HCT116 (cell line): ENCODE measurements around the gene EDNRA. TPM values are rescaled to one million over a fixed set of nuclear protein-coding genes. Genes with fewer than 3 reads are reported as not detected.

Experiments
- ATAC-seq: fragments of 200-7000 bp; cut with Tn5 transposase; 2 replicates; pipeline ENCODE4 v1.9.1; 2020; ENCODE audit warnings: mild to moderate bottlenecking, moderate library complexity
- BruUV-seq: library from RNA; stranded (reverse); fragments of 400-500 nt; replicated peaks from 2 replicates; lab custom pipeline; 2021; lab: Mats Ljungman, UMichigan
- CTCF ChIA-PET: fragments of 300-600 bp; sonication (Branson Sonifier 250); formaldehyde crosslinking; loops from one replicate; lab custom pipeline; 2021; ENCODE audit warnings: antibody characterized with exemption; lab: Charles Lee
- POLR2A ChIA-PET: fragments of 300-600, 350-600 bp; sonication (Branson Sonifier 250); formaldehyde crosslinking; loops from one replicate; lab custom pipeline; 2021; ENCODE audit warnings: antibody characterized with exemption; lab: Charles Lee
- RAD21 ChIA-PET, 2 experiments: fragments of 300-600 bp; sonication (Branson Sonifier 250); formaldehyde crosslinking; loops; one replicate each; lab custom pipeline; 2023; ENCODE audit warnings: low total read pairs in 2 of 2; ENCODE audit not compliant: uncharacterized antibody in 2 of 2, unreplicated experiment in 2 of 2, low non-redundant PET in 1 of 2; lab: Charles Lee
- DNase-seq: peaks from one replicate; pipeline ENCODE4 v3.0.0-alpha.2; 2010; ENCODE audit warnings: low read depth, low spot score
- H2AFZ ChIP-seq: fragments of 200-600 bp; shearing (Covaris generic), sonication (generic); 2 replicates; pipeline ENCODE4 v1.6.1; 2017; ENCODE audit warnings: low read depth, mixed run types, mixed read lengths, antibody characterized with exemption, low read length; ENCODE audit not compliant: poor library complexity, severe bottlenecking
- H3K27ac ChIP-seq: 2 replicates; pipeline ENCODE4 v1.5.1; 2012; ENCODE audit warnings: low read depth, low read length
- H3K27me3 ChIP-seq: fragments of 200-600 bp; sonication (generic); 2 replicates; pipeline ENCODE4 v1.6.1; 2016; ENCODE audit warnings: mixed run types, low read length, mixed read lengths; ENCODE audit not compliant: insufficient read depth
- H3K36me3 ChIP-seq, 2 experiments: fragments of 200-500 bp in 1 of 2; fragments of 200-600 bp in 1 of 2; sonication (Bioruptor generic) in 1 of 2; sonication (generic) in 1 of 2; 2 replicates each; pipeline versions ENCODE4 v1.5.1 to v1.6.1; 2014 to 2016; ENCODE audit warnings: low read length in 2 of 2, inconsistent platforms in 1 of 2, mixed read lengths in 1 of 2, mixed run types in 1 of 2; ENCODE audit not compliant: insufficient read depth in 2 of 2, control insufficient read depth in 1 of 2
- H3K4me1 ChIP-seq, 2 experiments: fragments of 200-600 bp in 1 of 2; sonication (generic) in 1 of 2; 2 replicates each; pipeline versions ENCODE4 v1.5.1 to v1.6.1; 2012 to 2017; ENCODE audit warnings: low read length in 2 of 2, inconsistent platforms in 1 of 2, mild to moderate bottlenecking in 1 of 2, mixed read lengths in 1 of 2, mixed run types in 1 of 2, moderate library complexity in 1 of 2; ENCODE audit not compliant: insufficient read depth in 2 of 2, control insufficient read depth in 1 of 2
- H3K4me2 ChIP-seq: fragments of 200-600 bp; sonication (generic); 2 replicates; pipeline ENCODE4 v1.6.1; 2017; ENCODE audit warnings: mixed run types, low read length, mixed read lengths
- H3K4me3 ChIP-seq, 2 experiments: fragments of 200-600 bp in 1 of 2; sonication (generic) in 1 of 2; replicated peaks in 1 of 2; 2 replicates each; pipeline ENCODE4 v1.5.1; 2011 to 2016; ENCODE audit warnings: low read length in 2 of 2, control low read depth in 1 of 2, low read depth in 1 of 2, mild to moderate bottlenecking in 1 of 2, mixed read lengths in 1 of 2, mixed run types in 1 of 2
- H3K79me2 ChIP-seq: fragments of 200-600 bp; sonication (generic); 2 replicates; pipeline ENCODE4 v1.6.1; 2017; ENCODE audit warnings: mild to moderate bottlenecking, mixed run types, low read length, moderate library complexity, mixed read lengths; ENCODE audit not compliant: insufficient read depth
- H3K9ac ChIP-seq: fragments of 200-600 bp; sonication (generic); 2 replicates; pipeline ENCODE4 v1.6.1; 2016; ENCODE audit warnings: low read length, mixed read lengths
- H3K9me2 ChIP-seq: fragments of 200-600 bp; sonication (generic), shearing (Covaris generic); 2 replicates; pipeline ENCODE4 v1.6.1; 2017; ENCODE audit warnings: mixed run types, mild to moderate bottlenecking, moderate library complexity; ENCODE audit not compliant: insufficient read depth
- H3K9me3 ChIP-seq, 2 experiments: fragments of 200-500 bp in 1 of 2; fragments of 200-600 bp in 1 of 2; sonication (Bioruptor generic) in 1 of 2; sonication (generic) in 1 of 2; 2 replicates each; pipeline ENCODE4 v1.6.1; 2014 to 2017; ENCODE audit warnings: low read length in 2 of 2, mixed read lengths in 2 of 2, inconsistent platforms in 1 of 2, low read depth in 1 of 2, mild to moderate bottlenecking in 1 of 2, mixed run types in 1 of 2, moderate library complexity in 1 of 2; ENCODE audit not compliant: control insufficient read depth in 1 of 2, insufficient read depth in 1 of 2
- H4K20me1 ChIP-seq: fragments of 200-600 bp; sonication (generic), shearing (Covaris generic); 2 replicates; pipeline ENCODE4 v1.6.1; 2017; ENCODE audit warnings: mixed run types, mild to moderate bottlenecking, moderate library complexity; ENCODE audit not compliant: insufficient read depth
- CBX3 ChIP-seq: IDR thresholded peaks from 2 replicates; pipeline ENCODE4 v1.6.1; 2012; ENCODE audit warnings: low read depth
- EGR1 ChIP-seq: IDR thresholded peaks from 2 replicates; pipeline ENCODE4 v1.6.1; 2012; ENCODE audit warnings: low read depth
- ELF1 ChIP-seq: IDR thresholded peaks from 2 replicates; pipeline ENCODE4 v1.6.1; 2012; ENCODE audit warnings: low read depth, borderline replicate concordance
- EZH2 ChIP-seq: fragments of 200-600 bp; sonication (generic); IDR thresholded peaks from 2 replicates; pipeline ENCODE4 v1.6.1; 2017; ENCODE audit warnings: antibody characterized with exemption, mixed run types
- EZH2phosphoT487 ChIP-seq: fragments of 200-600 bp; IDR thresholded peaks from 2 replicates; pipeline ENCODE4 v1.6.1; 2018; ENCODE audit warnings: antibody characterized with exemption, borderline replicate concordance
- JUND ChIP-seq: IDR thresholded peaks from 2 replicates; pipeline ENCODE4 v1.6.1; 2012
- POLR2A ChIP-seq: IDR thresholded peaks from 2 replicates; pipeline ENCODE4 v1.7.0; 2011; ENCODE audit warnings: borderline replicate concordance; ENCODE audit not compliant: insufficient read depth, insufficient read length; ENCODE audit errors: extremely low read depth
- POLR2AphosphoS5 ChIP-seq: IDR thresholded peaks from 2 replicates; pipeline ENCODE4 v1.6.1; 2011; ENCODE audit warnings: mild to moderate bottlenecking, low read depth, low read length, moderate library complexity
- RAD21 ChIP-seq: IDR thresholded peaks from 2 replicates; pipeline ENCODE4 v1.6.1; 2012; ENCODE audit warnings: low read depth, mild to moderate bottlenecking
- SIN3A ChIP-seq: IDR thresholded peaks from 2 replicates; pipeline ENCODE4 v1.6.1; 2012; ENCODE audit warnings: low read depth
- SP1 ChIP-seq: IDR thresholded peaks from 2 replicates; pipeline ENCODE4 v1.6.1; 2012; ENCODE audit warnings: low read depth
- TCF7L2 ChIP-seq: IDR thresholded peaks from 2 replicates; pipeline ENCODE4 v1.7.0; 2011; ENCODE audit warnings: borderline replicate concordance, inconsistent platforms; ENCODE audit not compliant: insufficient read depth, insufficient read length; ENCODE audit errors: extremely low read depth
- ZFX ChIP-seq: fragments of 450-650 bp; IDR thresholded peaks from 2 replicates; pipeline ENCODE4 v1.6.1; 2017
- intact Hi-C: fragments of 100-400 bp; cut with micrococcal nuclease; formaldehyde crosslinking; loops from 2 replicates; pipeline ENCODE4 v1.10.0; 2022
- total RNA-seq: library from RNA; stranded (reverse); gene quantifications from one replicate; pipeline ENCODE4 v1.2.1, GENCODE V29; 2021; ENCODE audit not compliant: unreplicated experiment
- TF ChIP-seq, protein P1 (sequence below): IDR thresholded peaks from 2 replicates; pipeline ENCODE4 v1.6.1; 2012
- TF ChIP-seq, protein P2 (sequence below): IDR thresholded peaks from 2 replicates; pipeline ENCODE4 v1.6.1; 2012; ENCODE audit warnings: low read depth
- TF ChIP-seq, protein P3 (sequence below), 3 experiments: fragments of 200-600 bp in 1 of 3; sonication (generic) in 1 of 3; IDR thresholded peaks in 2 of 3; conservative IDR thresholded peaks in 1 of 3; 2 replicates each; pipeline ENCODE4 v1.5.1; 2012 to 2017; ENCODE audit warnings: low read depth in 2 of 3, low read length in 2 of 3, antibody characterized with exemption in 1 of 3, borderline replicate concordance in 1 of 3, control low read depth in 1 of 3, mild to moderate bottlenecking in 1 of 3, mixed read lengths in 1 of 3, mixed run types in 1 of 3, moderate library complexity in 1 of 3; ENCODE audit not compliant: insufficient read depth in 1 of 3
- TF ChIP-seq, protein P4 (sequence below): IDR thresholded peaks from 2 replicates; pipeline ENCODE4 v1.6.1; 2012

The EDNRA gene
- total RNA-seq, 1 experiment from 2014 or later: 2.0 TPM

DNA sequence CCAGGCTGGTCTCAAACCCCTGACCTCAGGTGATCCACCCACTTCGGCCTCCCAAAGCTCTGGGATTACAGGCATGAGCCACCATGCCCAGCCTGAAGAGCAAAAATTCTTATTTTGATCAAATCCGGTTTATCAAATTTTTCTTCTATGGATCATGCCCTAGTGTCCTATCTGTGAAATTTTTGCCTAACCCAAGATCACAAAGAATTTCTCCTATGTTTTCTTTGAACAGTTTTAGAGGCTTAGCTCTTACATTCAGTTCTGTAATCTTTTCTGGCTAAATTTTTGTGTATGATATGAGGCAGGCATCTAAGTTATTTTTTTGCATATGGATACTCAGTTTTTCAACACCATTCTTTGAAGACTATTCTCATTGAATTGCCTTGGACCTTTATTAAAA is 27.4 kb downstream of the EDNRA start:
- ChIA-PET RAD21 (no interaction called here), CTCF (interaction anchor here (4.3 kb wide), 1 partner anchor 11 kb away, joined by 32 read pairs; no protein-coding TSS in a partner anchor), POLR2A (no interaction called here)
- Histone ChIP-seq H3K36me3 (no peaks in the 10 kb centered on the region), H3K27me3 (no peaks in the 10 kb centered on the region), H3K9ac (no peak overlapping the region), H3K79me2 (no peaks in the 10 kb centered on the region), H3K4me2 (no peak overlapping the region), H3K9me2 (no peaks in the 10 kb centered on the region), H4K20me1 (no peaks in the 10 kb centered on the region), H3K9me3 (no peaks in the 10 kb centered on the region), H3K27ac (no peak overlapping the region), H2AFZ (no peak overlapping the region), H3K4me1 (no peaks in the 10 kb centered on the region), H3K4me3 (no peak overlapping the region)
- intact Hi-C loops: no loop called here
- TF ChIP-seq POLR2AphosphoS5: no peak
- TF ChIP-seq EZH2: no peak
- no peak for TF ChIP-seq ELF1
- no peak for TF ChIP-seq SIN3A
- no peak for ATAC-seq
- BruUV-seq: no TSS peak
- DNase-seq: no peak

DNA sequence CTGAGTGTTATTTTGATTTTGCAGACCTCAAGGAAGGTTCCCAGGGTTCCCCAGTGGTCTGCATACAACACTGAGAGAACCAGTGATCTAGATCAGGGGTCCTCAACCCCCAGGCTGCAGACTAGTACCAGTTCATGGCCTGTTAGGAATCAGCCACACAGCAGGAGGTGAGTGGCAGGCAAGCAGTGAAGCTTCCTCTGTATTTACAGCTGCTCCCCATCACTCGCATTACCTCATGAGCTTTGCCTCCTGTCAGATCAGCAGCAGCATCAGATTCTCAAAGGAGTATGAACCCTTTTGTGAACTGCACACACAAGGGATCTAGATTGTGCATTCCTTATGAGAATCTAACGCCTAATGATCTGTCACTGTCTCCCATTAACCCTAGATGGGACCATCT is 28.5 kb downstream of the EDNRA start:
- H3K9me2 ChIP-seq: no peaks in the 10 kb centered on the region
- no peak overlapping the region for H3K27ac ChIP-seq
- no peaks in the 10 kb centered on the region for H3K79me2 ChIP-seq
- no peaks in the 10 kb centered on the region for H3K9me3 ChIP-seq
- no peaks in the 10 kb centered on the region for H3K4me1 ChIP-seq
- RAD21 ChIA-PET: no interaction called here
- intact Hi-C loops: no loop called here
- BruUV-seq: no TSS peak
- ATAC-seq (no peak), DNase-seq (no peak)
- H3K9ac ChIP-seq: no peak overlapping the region
- POLR2A ChIA-PET: no interaction called here
- H2AFZ ChIP-seq: no peak overlapping the region
- no peaks in the 10 kb centered on the region for H3K36me3 ChIP-seq
- H3K4me3 ChIP-seq: no peak overlapping the region
- H4K20me1 ChIP-seq: no peaks in the 10 kb centered on the region
- CTCF ChIA-PET: interaction anchor here (4.3 kb wide), 1 partner anchor 10 kb away, joined by 32 read pairs; no protein-coding TSS in a partner anchor
- no peak overlapping the region for H3K4me2 ChIP-seq
- H3K27me3 ChIP-seq: no peaks in the 10 kb centered on the region
- TF ChIP-seq EGR1 (no peak), TCF7L2 (no peak), EZH2 (no peak), EZH2phosphoT487 (no peak), ZFX (no peak), RAD21 (no peak), JUND (no peak), POLR2A (no peak), SP1 (no peak), POLR2AphosphoS5 (no peak), CBX3 (no peak)
- TF ChIP-seq, protein P1, sequence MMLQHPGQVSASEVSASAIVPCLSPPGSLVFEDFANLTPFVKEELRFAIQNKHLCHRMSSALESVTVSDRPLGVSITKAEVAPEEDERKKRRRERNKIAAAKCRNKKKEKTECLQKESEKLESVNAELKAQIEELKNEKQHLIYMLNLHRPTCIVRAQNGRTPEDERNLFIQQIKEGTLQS: no peak
- TF ChIP-seq, protein P2, sequence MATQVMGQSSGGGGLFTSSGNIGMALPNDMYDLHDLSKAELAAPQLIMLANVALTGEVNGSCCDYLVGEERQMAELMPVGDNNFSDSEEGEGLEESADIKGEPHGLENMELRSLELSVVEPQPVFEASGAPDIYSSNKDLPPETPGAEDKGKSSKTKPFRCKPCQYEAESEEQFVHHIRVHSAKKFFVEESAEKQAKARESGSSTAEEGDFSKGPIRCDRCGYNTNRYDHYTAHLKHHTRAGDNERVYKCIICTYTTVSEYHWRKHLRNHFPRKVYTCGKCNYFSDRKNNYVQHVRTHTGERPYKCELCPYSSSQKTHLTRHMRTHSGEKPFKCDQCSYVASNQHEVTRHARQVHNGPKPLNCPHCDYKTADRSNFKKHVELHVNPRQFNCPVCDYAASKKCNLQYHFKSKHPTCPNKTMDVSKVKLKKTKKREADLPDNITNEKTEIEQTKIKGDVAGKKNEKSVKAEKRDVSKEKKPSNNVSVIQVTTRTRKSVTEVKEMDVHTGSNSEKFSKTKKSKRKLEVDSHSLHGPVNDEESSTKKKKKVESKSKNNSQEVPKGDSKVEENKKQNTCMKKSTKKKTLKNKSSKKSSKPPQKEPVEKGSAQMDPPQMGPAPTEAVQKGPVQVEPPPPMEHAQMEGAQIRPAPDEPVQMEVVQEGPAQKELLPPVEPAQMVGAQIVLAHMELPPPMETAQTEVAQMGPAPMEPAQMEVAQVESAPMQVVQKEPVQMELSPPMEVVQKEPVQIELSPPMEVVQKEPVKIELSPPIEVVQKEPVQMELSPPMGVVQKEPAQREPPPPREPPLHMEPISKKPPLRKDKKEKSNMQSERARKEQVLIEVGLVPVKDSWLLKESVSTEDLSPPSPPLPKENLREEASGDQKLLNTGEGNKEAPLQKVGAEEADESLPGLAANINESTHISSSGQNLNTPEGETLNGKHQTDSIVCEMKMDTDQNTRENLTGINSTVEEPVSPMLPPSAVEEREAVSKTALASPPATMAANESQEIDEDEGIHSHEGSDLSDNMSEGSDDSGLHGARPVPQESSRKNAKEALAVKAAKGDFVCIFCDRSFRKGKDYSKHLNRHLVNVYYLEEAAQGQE: no peak
- TF ChIP-seq, protein P3, sequence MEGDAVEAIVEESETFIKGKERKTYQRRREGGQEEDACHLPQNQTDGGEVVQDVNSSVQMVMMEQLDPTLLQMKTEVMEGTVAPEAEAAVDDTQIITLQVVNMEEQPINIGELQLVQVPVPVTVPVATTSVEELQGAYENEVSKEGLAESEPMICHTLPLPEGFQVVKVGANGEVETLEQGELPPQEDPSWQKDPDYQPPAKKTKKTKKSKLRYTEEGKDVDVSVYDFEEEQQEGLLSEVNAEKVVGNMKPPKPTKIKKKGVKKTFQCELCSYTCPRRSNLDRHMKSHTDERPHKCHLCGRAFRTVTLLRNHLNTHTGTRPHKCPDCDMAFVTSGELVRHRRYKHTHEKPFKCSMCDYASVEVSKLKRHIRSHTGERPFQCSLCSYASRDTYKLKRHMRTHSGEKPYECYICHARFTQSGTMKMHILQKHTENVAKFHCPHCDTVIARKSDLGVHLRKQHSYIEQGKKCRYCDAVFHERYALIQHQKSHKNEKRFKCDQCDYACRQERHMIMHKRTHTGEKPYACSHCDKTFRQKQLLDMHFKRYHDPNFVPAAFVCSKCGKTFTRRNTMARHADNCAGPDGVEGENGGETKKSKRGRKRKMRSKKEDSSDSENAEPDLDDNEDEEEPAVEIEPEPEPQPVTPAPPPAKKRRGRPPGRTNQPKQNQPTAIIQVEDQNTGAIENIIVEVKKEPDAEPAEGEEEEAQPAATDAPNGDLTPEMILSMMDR (IDR thresholded peaks at IDR 0.05 in 2 of 3, conservative IDR thresholded peaks at IDR 0.05 in 1 of 3; ENCODE audit: borderline replicate concordance in 1 of 3, insufficient read depth in 1 of 3, low read depth in 2 of 3, low read length in 2 of 3): no peak
- TF ChIP-seq, protein P4, sequence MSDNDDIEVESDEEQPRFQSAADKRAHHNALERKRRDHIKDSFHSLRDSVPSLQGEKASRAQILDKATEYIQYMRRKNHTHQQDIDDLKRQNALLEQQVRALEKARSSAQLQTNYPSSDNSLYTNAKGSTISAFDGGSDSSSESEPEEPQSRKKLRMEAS: no peak
